Activated CD4-positive, alpha-beta T cell treated with anti-CD3 and anti-CD28 coated beads for 24 hours (primary cell): ENCODE data around the gene USP37.
A peak's percentile ranks its signal among the peaks of the same experiment; 100 is the strongest.
"Not testable (repeated sequence)": the region's sequence is repeated elsewhere in the genome, so short reads cannot be mapped to it uniquely, and the experiment has no call there.

Source experiments
- DNase-seq, 2 donors: peaks; one replicate each; pipeline ENCODE4 v3.0.0-alpha.2; 2020; ENCODE audit warnings: low read depth in 2 of 2

Gene USP37

GRCh38 chr2:218547978-218548377, 20.2 kb downstream of the USP37 start:
- no peak for DNase-seq

DNA sequence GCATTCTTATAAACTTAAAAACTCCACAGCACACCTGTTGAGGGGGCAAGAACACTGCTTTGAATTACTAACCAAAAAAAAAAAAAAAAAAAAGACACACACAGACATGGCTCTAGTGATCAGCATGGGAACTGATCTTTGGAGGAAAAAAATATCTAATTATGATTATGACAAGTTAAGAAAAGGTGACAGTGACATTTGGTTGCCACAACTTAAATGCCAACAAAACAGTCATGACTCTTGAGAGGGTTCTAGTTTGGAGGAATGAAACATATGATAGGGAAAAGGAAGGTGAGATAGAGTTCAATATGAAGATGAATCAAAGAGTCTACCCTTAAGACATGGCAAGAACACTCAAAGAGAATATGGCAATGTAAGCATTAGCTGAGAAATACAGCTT, 20.6 kb downstream of the USP37 start:
- no peak for DNase-seq

DNA sequence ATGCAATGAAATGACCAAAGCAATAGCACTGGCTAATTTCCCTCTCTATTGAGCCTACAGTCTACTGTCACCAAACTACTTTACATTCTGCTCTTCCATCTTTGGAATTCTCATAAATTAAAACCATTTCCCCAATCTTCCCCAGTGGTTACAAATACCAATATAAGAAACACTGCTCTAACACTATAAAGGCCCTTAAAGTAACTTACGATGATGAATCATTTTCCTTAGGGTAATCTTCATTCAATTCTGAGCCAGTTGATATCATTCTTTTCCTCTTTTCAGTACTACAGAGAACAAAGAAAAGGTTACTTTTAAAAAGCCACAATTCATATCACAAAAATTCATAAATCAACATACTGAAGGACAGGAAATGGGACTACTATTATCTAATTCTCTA, 22.1 kb downstream of the USP37 start:
- DNase-seq = no peak

DNA sequence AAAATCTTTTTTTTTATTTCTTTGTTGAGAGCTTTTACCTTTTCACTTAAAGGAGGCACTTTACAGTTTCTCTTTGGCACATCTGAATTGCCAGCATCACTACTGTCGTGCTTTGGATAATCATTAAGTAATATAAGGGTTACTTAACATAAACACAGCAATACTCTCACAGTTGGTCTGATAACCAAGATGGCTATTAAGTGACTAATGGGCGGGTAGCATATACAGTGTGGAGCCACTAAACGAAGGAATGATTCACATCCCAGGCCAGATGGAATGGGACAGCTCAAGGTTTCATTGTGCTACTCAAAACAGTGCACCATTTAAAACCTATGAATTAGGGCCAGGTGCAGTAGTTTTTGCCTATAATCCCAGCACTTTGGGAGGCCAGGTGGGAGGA, 28.1 kb downstream of the USP37 start:
- DNase-seq = no peak

- no peak for DNase-seq
Measured at GRCh38 chr2:218536804-218537494, 31.2 kb downstream of the USP37 start.

DNA sequence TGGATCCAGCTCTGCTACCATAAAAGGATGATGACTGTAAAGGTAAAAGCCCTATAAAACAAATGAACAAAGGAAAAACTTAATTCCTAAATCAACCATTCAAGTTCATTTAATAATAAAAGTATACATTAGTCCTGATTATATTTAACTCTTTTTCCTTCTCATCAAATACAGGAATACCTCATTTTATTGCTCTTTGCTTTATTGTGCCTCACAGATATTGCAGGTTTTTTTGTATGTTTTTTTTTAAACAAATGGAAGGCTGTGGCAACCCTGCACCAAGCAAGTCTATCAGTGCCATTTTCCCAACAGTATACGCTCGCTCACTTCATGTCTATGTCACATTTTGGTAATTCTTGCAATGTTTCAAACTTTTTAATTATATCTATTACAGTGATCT, 38.2 kb downstream of the USP37 start:
- DNase-seq = no peak

- DNase-seq = not testable (repeated sequence)
Measured at GRCh38 chr2:218528409-218528808, 39.7 kb downstream of the USP37 start.

DNA sequence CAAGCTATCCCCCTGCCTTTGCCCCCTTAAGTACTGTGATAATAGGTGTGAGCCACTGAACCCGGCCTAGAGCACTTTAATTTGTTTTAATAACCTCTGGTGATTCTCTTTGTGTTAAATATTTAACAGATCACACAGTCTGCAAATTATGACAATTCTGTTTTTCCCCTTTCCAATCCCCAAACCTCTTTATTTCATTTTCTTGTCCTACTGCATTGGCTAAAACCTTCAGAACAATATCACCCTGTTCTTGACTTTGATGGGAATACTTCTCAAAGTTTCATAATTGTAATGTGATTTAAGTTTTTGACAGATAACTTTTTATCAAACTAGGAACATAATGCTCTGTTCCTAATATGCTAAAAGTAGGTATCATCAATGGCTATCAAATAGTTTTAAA, 44.5 kb downstream of the USP37 start:
- no peak for DNase-seq

DNA sequence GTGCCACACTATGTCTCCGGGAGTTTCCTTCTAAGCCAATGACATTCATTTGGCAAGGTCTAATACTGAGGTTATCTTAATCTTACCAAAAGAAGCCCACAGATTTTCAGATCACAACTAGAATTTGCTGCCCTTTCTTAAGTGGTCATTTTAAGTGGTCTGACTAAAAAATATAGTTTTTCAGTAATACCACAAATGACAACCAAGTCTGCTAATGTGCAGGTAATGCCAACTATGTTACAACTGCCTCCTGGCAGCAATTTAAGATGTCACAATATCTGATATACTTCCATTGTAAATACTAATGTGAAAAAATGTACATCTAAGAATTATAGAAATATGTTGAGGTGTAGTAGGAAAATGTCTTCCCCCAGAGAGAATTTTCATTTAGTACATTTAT, 49.3 kb downstream of the USP37 start:
- no peak for DNase-seq

DNA sequence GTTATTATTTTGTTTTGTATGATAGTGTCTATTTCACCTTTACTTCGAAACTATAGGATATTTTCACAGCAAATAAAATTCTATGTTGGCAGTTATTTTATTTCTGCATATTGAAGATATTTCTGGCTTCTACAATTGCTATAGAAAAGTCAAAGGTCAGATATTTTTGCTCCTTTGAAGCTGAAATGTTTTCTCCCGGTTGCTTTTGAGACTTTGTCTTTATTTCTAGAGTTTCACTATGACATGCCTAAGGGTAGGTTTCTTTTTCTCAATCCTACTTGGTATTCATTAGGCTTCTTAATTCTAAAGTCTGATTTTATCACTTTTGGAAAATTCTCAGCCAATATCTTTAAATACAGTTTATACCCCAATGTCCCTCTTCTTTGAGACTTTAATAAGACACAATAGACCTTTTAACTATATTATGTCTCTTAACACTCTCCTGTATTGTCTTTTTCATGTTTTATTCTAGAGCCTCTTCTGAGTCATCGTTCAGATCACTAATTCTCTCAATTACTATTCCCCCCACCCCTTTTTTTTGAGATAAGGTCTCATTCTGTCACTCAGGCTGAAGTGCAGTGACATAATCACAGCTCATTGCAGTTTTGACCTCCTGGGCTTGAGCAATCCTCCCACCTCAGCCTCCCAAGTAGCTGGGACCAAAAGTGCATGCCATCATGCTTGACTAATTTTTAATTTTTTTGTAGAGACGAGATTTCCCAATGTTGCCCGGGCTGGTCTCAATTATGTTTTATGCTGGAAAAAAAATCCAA, 50.5 kb downstream of the USP37 start:
- no peak for DNase-seq

DNA sequence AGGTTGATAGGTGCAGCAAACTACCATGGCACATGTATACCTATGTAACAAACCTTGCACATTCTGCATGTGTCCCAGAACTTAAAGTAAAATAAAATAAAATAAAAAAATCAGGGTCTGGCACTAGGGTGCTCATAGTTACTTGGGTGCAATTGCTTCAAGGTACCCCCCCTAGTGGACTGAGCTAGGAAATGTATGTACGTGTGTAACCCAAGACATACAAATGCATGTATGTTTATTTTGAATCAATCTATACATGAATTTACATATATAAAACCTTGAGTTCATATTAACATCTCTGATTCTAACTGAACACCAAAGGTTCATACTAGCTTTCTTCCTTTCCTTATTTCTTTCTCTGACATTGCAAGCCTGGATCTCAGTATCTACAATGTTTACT, 51.5 kb downstream of the USP37 start:
- peak in 1 of 2 donors; percentile 3 for DNase-seq

DNA sequence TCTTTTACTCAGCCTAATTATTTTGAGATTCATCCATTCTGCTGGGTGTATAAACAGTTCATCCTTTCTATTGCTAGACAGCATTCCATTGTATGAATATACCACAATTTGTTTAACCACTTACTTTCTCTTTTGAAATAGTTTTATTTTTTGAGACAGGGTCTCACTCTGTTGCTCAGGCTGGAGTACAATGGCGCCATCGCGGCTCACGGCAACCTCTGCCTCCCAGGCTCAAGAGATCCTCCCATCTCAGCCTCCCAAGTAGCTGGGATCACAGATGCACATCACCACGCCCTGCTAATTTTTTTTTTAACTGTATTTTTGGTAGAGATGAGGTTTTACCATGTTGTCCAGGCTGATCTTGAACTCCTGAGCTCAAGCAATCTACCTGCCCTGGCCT, 54.5 kb downstream of the USP37 start:
- no peak for DNase-seq

DNA sequence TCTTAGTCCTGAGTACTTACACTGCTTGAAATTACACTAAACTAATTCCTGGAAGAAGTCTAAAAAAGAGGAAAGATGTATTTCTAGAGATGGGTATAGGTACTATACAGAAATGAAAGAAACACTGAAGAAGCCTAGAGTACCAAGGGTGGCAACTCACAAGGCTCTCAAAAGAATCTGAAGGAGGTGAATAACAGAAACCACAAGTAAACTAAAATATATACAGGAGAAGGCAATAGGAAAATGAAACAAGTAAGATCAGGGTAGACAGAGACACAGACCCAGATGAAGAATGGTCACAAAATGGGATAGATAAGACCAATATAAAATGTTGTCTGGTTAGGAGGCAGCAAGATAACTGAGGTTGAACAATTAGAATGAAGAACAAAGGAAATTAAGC, 59.9 kb downstream of the USP37 start:
- no peak for DNase-seq

GRCh38 chr2:218505754-218506371, 62.3 kb downstream of the USP37 start:
- no peak for DNase-seq

DNA sequence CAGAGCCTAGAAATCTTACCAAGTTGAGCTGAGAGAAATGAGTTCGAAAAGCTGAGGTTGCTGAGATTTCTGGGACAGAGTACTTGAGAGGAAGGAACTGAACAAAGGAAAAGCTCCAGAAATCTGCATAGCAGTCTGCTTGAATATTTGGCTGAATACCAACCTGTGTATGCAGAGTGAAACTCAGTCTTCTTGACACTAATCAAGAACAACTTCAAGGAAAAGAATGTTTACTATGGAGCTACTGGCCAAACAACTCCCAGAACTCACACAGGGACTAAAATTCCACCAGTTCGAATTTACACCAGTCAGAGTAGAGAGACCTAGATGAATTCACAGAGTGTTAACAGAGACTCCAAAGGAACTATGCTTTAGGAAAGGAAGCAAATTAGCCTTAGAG, 66.5 kb downstream of the USP37 start:
- DNase-seq = no peak

DNA sequence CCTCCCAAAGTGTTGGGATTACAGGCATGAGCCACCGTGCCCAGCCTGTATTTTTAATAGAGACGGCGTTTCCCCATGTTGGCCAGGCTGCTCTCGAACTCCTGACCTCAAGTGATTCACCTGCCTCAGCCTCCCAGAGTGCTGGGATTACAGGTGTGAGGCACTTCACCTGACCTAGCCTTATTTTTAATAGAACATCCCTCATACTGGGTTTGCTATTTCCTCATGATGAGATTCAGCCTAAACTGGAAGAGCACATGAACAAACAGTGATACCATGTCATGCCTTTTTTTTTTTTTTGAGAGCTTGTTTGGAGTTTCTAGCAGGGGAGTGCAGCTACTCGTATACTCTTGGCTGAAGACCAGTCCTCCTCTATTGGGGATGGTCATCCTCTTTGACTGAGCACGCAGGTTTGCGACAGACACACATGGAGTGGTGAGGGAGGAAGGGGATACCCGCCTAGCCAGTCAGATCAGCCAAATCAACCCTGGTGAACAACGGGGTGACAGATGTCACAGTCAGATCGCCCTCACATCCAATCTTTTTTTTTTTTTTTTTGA, 67.6 kb downstream of the USP37 start:
- DNase-seq = no peak

DNA sequence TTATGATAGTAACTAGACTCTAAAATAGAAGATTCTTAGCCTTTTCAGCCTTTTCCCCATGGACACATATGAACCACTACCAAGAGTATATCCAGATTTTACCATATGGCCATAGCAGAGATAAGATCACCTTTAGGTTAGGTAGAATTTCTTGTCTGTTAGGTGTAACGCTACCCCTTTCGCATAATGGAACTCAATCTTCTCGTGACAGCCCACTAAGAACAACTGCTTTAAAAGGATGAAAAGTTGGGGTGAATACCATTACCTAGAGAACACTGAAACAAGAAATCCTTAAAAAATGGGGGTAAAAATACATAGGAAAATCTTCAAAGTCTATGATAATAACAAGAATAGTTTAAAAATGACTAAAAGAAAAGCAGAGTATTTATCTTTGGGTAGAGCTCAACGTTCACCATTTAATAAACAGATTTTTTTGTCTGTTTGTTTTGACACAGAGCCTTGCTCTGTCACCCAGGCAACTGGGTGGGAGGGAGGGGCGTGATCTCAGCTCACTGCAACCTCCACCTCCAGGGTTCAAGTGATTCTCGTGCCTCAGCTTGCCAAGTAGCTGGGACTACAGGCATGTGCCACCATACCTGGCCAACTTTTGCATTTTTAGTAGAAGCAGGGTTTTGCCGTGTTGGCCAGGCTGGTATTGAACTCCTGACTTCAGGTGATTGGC, 82.0 kb downstream of the USP37 start:
- DNase-seq = no peak

DNA sequence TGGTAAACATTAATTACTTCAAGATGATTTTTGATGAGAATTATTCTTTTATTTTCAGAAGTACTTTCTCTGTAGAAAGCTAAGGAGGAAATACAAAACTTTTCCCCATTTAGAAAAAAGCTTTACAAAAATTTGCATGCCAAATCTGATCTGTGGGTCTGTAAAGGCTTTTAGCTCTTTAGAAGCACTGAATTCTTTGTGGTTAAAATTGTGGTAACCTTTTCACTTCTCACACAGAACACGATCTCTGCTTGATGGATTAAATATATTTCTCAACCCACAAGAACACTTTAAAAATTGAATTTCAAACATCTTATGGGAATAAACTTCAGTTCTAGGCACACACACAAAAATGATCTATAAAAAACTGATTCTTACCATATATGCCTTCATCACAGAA, 85.5 kb downstream of the USP37 start:
- no peak for DNase-seq

- DNase-seq = no peak
Measured at GRCh38 chr2:218479595-218479994, 88.6 kb downstream of the USP37 start.

- DNase-seq = no peak
Measured at GRCh38 chr2:218478544-218478943, 89.6 kb downstream of the USP37 start.

GRCh38 chr2:218477247-218477646, 90.9 kb downstream of the USP37 start:
- DNase-seq = no peak

DNA sequence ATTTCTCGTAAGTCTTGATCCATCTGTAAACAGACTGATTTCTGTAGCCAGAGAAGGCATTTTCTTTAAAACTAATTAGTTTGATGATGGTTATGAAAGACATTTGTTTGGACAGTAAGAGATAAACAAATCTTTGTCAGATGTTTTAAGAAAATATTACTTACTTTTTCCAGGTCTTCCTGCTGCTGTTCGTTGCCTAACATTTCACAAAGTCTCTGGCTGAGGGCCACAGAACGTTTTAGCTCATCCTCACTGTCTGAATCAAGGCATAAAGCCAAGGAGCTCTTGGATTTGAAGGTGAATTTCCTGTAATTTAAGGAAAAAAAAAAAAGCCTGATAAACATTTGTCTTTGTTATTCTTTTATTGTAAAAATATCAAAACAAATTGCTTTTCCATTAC, 91.5 kb downstream of the USP37 start:
- DNase-seq = no peak
